HG03280 (cell line): ENCODE measurements around the gene CGGBP1.
"Not testable (repeated sequence)": the region's sequence is repeated elsewhere in the genome, so short reads cannot be mapped to it uniquely, and the experiment has no call there.

Source experiments
- ATAC-seq: cut with Tn5 transposase; IDR thresholded peaks from one replicate; pipeline ENCODE4 v1.9.1; 2021; ENCODE audit warnings: mild to moderate bottlenecking, moderate library complexity; ENCODE audit not compliant: unreplicated experiment

CGGBP1 gene

GRCh38 chr3:88034491-88035275 is 24.1 kb downstream of the CGGBP1 start:
- ATAC-seq: no peak

GRCh38 chr3:88033808-88034207 is 25.0 kb downstream of the CGGBP1 start:
- no peak for ATAC-seq

- no peak for ATAC-seq
Measured at GRCh38 chr3:88033079-88033478, 25.7 kb downstream of the CGGBP1 start.

GRCh38 chr3:88032245-88032644 is 26.6 kb downstream of the CGGBP1 start:
- ATAC-seq: peak; percentile 15

GRCh38 chr3:88031642-88032077 is 27.1 kb downstream of the CGGBP1 start:
- peak; percentile 86 for ATAC-seq

- no peak for ATAC-seq
Measured at GRCh38 chr3:88030210-88030609, 28.6 kb downstream of the CGGBP1 start.

GRCh38 chr3:88028876-88029275 is 29.9 kb downstream of the CGGBP1 start:
- ATAC-seq: no peak

GRCh38 chr3:88025001-88025552 is 33.7 kb downstream of the CGGBP1 start:
- no peak for ATAC-seq

- ATAC-seq: peak; percentile 90
Measured at GRCh38 chr3:88019024-88019423, 39.8 kb downstream of the CGGBP1 start.

- not testable (repeated sequence) for ATAC-seq
Measured at GRCh38 chr3:88015656-88016055, 43.1 kb downstream of the CGGBP1 start.

- no peak for ATAC-seq
Measured at GRCh38 chr3:88013592-88013991, 45.2 kb downstream of the CGGBP1 start.

- ATAC-seq: no peak
Measured at GRCh38 chr3:88010810-88011209, 48.0 kb downstream of the CGGBP1 start.

- ATAC-seq: no peak
Measured at GRCh38 chr3:88009066-88009465, 49.7 kb downstream of the CGGBP1 start.

GRCh38 chr3:88005066-88005465 is 53.7 kb downstream of the CGGBP1 start:
- no peak for ATAC-seq

- peak; percentile 50 for ATAC-seq
Measured at GRCh38 chr3:88003115-88003755, 55.6 kb downstream of the CGGBP1 start.

- no peak for ATAC-seq
Measured at GRCh38 chr3:88002448-88002847, 56.4 kb downstream of the CGGBP1 start.
